NCI-H226 (cell line): ENCODE measurements around the gene CNN2.

Experiments used
- DNase-seq: peaks from one replicate; pipeline ENCODE4 v3.0.0-alpha.2; 2015

The CNN2 gene

DNA sequence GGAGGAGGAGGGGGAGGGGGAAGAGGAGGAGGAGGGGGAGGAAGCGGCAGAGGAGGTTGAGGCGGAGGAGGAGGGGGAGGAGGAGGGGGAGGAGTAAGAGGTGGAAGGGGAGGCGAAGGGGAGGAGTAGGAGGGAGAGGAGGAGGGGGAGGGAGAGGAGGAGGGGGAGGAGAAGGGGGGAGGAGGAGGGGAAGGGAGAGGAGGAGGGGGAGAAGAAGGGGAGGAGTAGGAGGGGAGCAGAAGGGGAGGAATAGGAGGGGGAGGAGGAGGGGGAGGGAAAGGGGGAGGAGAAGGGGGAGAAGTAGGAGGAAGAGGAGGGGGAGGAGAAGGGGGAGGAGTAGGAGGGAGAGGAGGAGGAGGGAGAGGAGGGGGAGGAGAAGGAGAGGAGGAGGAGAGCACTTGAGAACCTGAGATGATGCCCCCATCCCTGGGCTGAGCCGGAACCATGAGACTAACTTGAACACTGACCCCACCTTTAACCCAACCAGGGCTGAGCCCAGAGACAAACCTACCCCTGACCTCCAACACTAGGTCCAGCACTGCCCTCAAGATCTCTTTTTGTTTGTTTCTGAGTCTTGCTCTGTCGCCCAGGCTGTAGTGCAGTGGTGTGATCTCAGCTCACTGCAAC lies 26.1 kb downstream of the CNN2 start:
- DNase-seq, result no peak

DNA sequence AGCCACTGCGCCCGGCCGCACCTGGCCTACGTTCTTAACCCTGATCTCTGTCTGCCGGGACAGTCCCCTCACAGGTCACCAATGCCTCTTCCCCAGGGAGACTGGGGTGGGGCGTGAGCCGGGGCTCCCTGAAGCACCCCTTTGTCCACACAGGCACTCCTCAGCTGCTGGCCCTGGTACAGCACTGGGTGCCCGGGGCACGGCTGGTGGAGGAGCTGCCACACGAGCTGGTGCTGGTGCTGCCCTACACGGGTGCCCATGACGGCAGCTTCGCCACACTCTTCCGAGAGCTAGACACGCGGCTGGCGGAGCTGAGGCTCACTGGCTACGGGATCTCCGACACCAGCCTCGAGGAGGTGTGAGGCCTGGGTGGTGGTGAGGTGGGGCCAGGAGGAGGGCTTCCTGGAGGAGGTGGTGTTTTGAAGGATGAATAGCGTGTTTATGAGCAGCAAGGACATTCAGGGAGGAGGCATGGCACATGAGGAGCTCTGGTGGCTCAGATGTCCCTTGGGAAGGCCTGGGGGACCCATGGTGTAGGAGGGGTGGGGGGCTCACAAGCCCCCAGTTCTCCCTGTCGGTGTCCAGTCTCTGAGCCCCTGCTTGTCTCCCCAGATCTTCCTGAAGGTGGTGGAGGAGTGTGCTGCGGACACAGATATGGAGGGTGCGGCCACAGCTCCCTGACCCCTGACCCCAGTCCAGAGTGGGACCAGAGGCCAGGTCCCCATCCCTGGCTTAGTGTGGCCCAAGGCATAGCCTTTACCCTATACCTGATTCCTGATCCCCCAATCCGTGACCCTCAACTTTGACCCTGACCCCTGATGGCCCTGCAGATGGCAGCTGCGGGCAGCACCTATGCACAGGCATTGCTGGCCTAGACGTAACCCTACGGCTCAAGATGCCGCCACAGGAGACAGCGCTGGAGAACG lies 27.0 kb downstream of the CNN2 start:
- no peak for DNase-seq

DNA sequence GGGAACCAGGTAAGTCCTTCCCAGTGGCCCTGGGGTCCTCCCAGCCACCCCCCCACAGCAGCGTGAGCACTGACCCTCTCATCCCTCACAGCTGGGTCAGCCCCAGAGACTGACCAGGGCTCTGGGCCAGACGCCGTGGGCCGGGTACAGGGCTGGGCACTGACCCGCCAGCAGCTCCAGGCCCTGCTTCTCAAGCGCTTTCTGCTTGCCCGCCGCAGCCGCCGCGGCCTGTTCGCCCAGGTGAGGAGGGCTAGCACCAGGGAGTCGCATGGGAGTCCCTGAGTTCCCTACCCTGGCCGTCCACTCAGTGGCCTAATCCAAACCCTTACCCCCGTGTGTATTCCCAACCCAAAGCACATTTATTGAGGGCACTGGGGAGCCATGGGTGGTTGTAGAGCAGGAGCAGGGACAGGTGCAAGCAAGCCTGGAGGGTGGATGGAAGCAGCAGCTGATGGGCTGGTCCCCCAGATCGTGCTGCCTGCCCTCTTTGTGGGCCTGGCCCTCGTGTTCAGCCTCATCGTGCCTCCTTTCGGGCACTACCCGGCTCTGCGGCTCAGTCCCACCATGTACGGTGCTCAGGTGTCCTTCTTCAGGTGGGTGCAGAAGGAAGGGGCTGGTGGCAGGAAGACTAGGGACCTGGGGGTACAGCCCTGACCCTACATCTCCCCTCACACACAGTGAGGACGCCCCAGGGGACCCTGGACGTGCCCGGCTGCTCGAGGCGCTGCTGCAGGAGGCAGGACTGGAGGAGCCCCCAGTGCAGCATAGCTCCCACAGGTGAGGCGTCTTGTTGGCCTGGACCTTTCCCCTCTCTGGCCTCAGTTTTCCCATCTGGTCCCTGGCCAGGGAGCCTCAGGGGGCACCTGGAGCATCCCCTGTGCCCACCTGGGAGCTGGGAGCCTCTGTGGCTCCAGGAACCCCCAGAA lies 28.0 kb downstream of the CNN2 start:
- no peak for DNase-seq

DNA sequence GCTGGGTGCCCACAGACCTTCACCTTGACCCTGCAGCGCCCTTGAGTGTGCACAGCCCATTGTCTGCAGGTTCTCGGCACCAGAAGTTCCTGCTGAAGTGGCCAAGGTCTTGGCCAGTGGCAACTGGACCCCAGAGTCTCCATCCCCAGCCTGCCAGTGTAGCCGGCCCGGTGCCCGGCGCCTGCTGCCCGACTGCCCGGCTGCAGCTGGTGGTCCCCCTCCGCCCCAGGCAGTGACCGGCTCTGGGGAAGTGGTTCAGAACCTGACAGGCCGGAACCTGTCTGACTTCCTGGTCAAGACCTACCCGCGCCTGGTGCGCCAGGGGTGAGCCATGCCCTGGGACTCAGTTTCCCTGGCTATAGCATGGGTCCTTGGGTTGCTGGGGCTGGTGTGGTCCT lies 28.6 kb downstream of the CNN2 start:
- no peak for DNase-seq

DNA sequence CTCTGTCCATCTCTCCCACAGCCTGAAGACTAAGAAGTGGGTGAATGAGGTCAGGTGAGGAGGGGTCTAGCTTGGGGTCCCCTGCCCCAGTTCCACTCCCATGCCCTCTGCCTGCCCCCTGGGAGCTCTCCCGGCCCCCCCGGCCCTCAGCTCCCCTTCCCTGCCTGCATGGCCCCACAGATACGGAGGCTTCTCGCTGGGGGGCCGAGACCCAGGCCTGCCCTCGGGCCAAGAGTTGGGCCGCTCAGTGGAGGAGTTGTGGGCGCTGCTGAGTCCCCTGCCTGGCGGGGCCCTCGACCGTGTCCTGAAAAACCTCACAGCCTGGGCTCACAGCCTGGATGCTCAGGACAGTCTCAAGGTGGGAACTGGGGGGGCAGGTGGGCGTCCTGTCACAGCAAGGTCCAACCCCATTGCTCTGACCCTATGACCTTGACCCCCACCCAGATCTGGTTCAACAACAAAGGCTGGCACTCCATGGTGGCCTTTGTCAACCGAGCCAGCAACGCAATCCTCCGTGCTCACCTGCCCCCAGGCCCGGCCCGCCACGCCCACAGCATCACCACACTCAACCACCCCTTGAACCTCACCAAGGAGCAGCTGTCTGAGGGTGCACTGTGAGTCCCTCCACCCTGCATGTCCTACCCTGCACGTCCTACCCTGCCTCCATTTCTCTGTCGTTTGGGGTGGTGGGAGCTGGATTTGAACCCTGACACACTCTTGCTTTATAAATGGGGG lies 29.6 kb downstream of the CNN2 start:
- DNase-seq, result no peak

DNA sequence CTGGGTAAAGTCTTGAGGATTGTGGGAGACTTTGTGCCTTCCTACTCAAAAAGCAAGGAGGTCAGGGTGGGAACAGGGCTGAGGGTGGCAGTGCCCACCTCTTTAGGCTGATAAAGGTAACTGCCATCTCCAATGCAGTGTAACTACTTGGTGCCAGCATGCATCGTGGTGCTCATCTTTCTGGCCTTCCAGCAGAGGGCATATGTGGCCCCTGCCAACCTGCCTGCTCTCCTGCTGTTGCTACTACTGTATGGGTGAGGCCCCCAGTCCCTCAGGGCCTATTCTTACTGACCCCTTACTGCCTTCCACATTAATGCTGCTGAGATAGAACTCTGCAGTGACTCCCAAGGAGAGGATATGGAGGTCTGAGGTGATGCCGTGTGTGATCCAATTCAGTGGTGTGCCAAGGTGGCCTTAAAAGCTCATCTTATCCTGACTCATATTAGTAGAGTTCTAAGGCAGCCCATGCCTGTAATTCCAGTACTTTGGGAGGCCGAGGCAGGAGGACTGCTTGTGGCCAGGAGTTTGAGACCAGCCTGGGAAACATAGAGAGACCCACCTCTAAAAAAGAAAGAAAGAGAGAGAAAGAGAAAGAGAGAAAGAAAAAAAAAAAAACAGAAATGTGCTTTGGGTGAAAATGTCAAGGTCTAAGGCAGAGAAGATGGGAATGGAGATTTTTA lies 30.9 kb downstream of the CNN2 start:
- no peak for DNase-seq

DNA sequence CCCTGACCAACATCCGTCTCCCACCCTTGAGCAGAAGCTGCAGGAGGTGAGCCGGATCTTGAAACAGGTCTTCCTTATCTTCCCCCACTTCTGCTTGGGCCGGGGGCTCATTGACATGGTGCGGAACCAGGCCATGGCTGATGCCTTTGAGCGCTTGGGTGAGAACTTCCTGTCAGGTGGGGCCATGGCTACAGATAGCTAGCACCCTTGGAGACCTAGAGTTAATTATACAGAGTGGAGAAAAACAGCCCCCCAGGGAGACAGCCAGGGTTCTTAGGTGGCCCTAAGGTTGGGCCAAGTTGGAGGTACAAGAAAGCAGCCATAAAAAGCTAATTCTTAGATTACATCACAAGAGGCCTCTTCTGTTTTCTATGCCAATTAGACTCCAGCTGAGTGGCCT lies 31.7 kb downstream of the CNN2 start:
- no peak for DNase-seq

DNA sequence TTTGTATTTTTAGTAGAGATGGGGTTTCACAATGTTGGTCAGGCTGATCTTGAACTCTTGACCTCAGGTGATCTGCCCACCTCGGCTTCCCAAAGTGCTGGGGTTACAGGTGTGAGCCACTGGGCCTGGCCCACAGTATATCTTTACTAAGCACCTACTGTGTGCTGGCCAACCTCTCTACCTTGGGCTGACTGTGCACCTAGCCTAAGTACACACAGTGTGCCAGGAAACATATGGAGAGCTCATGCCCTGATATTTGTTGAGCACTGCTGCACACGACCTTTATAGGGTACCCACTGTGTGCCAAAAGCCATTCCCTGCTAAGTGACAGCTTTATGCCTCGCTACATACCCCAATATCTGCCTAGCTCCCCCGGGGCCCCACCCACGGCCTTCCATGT lies 34.3 kb downstream of the CNN2 start:
- no peak for DNase-seq

DNA sequence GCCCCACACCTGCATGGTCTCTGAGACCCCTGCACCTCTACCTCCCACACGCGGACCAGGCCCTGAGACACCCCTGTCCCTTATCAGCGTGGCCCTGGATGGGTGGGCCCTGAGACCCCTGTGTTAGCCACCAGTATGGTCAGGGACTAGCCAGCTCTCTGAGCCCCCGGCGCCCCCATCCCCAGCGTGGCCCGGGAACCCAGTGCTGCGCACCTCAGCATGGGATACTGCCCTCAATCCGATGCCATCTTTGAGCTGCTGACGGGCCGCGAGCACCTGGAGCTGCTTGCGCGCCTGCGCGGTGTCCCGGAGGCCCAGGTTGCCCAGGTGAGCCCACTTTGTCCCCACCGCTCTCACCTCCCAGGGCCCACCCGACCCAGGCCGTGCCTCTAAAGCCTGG lies 35.6 kb downstream of the CNN2 start:
- no peak for DNase-seq

DNA sequence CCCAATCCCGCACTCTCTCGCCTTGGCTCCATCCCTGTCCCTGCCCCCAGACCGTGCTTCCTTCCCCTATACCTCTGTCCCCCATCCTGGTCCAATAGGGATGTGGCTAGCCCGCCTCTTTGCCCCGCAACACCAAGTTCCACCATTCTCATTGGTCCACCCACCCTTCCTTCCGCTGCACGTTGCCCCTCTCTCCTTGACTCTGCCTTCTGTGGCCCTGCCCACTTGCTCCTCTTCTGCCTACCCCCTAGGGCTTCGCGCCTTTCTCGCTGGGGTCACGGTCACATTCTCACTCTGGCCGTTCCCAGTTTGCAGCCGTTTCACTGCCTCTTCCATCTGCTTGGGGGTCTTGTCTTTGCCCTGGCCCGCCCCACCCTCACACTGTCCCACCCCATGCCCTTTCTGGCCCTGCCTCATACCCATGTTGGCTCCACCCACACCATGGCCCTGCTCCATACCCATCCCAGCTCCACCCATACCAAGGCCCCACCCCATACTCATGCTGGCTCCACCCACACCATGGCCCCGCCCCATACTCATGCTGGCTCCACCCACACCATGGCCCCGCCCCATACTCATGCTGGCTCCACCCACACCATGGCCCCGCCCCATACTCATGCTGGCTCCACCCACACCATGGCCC lies 36.1 kb downstream of the CNN2 start:
- no peak for DNase-seq

DNA sequence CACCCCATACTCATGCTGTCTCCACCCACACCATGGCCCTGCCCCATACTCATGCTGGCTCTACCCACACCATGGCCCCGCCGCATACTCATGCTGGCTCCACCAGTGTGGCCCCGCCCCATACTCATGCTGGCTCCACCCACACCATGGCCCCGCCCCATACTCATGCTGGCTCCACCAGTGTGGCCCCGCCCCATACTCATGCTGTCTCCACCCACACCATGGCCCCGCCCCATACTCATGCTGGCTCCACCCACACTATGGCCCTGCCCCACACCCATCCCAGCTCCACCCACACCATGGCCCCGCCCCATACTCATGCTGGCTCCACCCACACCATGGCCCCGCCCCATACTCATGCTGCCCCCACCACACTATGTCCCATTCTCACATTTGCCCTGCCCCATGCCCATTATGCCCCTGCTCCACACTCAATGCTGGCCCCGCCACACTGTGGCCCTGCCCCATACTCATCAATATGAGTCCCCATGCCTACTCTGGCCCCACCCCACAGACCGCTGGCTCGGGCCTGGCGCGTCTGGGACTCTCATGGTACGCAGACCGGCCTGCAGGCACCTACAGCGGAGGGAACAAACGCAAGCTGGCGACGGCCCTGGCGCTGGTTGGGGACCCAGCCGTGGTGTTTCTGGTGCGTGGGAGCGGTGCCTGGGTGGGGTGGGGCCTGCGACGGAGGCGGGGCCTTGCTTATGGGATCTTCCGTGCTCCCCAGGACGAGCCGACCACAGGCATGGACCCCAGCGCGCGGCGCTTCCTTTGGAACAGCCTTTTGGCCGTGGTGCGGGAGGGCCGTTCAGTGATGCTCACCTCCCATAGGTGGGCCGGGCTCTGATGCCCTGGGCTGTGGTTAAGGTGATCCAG lies 36.9 kb downstream of the CNN2 start:
- DNase-seq, result no peak

DNA sequence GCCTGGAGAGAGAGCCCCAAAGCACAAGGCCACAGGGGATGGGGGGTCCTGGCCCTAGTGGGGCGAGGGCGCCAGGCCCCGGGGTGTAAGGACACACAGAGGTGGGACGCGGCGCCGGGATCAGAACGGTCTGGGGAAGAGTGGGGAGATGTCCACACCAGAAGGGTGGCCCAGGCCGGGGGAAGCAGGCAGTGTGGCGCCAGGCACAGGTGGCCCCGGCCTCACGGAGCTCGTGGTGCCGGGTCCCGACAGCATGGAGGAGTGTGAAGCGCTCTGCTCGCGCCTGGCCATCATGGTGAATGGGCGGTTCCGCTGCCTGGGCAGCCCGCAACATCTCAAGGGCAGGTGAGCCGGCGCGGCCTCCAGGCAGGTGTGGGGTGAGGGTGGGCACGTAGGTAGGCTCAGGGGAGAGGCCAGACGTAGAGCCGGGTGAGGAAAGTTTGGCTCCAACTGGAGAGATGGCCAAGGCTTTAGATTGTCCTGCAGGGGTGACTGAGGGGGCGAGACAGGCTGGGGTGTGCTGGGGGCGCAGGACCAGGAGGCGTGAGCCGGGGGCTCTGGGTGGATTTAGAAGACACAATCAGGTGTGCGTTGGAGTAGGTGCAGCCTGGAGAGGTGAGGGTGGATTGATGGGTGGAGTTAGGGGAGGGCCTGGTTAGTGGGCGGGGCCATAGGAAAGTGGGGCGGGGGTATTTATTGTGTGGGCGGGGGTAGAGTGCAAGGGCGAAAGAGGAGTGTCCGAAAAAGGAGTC lies 37.7 kb downstream of the CNN2 start:
- no peak for DNase-seq

DNA sequence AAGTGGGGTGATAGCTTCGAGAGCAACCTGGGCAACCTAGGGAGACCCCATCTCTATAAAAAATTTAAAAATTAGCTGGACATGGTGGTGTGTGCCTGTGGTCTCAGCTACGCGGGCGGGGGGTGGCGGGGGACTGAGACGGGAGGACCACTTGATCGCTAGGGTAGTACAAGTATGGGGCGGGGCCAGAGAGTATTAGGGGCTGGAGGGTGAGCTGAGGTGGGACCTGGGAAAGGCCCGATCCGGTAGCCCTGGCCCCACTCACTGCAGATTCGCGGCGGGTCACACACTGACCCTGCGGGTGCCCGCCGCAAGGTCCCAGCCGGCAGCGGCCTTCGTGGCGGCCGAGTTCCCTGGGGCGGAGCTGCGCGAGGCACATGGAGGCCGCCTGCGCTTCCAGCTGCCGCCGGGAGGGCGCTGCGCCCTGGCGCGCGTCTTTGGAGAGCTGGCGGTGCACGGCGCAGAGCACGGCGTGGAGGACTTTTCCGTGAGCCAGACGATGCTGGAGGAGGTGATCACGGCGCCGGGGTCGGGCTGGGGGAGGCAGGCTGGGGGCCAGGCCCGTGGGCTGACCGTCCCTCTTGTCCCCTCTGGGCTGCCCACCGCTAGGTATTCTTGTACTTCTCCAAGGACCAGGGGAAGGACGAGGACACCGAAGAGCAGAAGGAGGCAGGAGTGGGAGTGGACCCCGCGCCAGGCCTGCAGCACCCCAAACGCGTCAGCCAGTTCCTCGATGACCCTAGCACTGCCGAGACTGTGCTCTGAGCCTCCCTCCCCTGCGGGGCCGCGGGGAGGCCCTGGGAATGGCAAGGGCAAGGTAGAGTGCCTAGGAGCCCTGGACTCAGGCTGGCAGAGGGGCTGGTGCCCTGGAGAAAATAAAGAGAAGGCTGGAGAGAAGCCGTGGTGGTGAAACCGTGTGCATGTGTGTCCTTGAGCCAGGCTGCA lies 38.5 kb downstream of the CNN2 start:
- peak; percentile 83 for DNase-seq

DNA sequence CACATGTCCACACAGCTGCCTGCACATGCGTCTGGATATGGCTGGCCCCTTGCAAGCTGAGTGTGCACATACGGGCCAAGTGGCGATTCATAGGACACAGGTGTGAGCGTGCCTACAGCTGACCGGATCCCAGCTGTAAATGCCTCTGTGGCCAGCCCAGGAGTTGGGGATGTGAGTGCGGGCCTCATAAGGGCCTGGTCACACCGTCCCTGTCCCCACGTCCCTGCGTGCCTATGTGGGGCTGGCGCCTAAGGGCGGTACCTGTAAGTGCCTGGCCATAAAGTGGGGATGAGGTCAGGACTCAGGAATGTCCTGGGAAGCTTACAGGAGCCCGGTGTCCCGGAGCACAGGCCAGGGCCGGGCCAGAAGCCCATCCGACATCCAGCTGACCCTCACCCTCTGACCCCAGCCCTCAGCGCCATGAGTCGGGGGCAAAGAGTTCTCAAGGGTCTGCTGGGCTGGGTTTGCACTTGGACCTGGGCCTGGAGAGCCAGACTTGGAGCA lies 39.2 kb downstream of the CNN2 start:
- DNase-seq, result peak; percentile 60

DNA sequence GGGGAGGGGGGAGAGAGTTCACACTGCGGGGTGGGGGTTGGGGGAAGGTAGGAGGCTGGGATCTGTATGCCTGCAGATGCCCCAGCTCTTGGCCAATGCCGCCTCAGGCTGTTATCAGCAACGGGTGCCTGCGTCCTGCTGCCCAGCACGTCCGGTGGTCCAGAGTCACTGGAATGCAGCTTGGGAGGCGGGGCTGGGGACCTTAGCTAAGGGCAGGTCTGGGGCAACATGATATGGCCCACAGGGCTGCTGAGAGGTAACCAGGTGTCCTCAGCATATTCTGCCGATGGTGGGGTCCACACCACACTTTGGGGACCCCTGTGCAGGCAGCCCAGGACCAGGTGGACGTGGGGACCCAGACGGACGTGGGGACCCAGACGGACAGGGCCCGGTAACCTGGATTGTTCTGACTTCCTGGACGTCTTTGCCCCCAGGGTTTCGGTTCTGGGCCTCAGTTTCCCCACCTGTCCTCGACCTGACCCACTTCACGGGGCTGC lies 39.9 kb downstream of the CNN2 start:
- peak; percentile 80 for DNase-seq

DNA sequence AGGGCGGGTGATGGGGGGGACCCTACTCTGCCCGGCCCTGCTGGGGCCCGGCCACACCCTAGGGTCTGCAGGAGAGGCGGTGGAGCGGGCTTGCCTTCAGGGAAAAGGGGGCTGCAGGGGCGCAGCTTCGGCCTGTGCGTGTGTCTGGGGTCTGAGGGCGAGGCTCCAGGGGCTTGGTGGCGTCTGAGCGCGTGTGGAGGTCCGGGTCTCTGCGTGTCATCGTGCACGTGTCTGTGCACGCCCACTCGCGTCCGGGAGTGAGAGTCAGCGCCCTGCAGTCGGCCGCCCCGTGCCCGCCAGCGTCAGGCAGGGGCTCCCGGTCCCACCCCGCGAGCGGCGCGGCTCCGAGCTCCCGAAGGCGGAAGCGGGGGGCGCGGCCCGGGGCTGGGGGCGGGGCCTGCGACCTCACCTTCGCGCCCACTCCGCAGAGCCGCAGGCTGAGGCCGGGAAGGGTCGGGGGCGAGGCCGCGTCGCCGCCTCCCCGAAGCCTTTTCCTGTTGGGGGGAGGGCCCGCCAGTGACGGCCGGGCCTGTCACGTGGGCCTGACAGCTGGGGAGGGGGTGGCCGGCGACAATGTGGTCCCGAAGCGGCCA lies 40.4 kb downstream of the CNN2 start, which contains the start of gene ARHGAP45:
Gene ARHGAP45, plus strand, starts transcription at position 420 of the 593 bp plus-strand sequence. CDS start 239 bp downstream, outside the sequence.
- DNase-seq, result peak; percentile 68

DNA sequence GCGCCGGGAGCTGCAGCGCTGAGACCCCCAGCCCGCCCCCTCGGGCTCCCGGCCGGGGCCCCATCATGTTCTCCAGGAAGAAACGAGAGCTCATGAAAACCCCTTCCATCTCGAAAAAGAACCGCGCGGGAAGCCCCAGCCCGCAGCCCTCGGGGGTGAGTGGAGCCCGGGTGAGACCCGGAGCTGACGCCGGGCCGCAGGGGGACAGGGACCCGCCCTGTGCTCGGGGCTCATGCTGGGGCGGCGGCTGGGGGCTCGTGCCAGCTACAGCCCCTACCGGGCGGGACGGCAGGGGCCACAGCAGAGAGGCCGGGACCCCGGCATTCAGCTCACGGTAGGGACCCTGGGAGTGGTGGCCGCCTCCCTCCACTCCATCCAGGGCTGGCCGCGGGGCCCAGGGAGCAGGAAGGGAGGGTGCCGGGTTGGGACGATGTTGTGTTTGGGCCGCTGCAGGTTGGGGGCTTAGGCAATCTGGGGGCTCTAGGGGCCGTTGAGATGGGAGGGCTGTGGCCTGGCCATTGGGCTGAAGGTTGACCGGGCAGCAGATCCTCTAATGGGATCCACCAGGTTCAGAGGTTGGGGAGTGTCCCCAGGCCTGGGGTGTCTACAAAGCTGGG lies 41.0 kb downstream of the CNN2 start:
- DNase-seq, result no peak
